Fibroblast of gingiva (primary cell): ENCODE data around the gene TRIO.

Experiments
- DNase-seq: peaks from one replicate; pipeline ENCODE4 v3.0.0-alpha.2; 2011; ENCODE audit warnings: low read depth

TRIO gene

GRCh38 chr5:14507156-14507941 is 364.2 kb downstream of the TRIO start:
- no peak for DNase-seq

DNA sequence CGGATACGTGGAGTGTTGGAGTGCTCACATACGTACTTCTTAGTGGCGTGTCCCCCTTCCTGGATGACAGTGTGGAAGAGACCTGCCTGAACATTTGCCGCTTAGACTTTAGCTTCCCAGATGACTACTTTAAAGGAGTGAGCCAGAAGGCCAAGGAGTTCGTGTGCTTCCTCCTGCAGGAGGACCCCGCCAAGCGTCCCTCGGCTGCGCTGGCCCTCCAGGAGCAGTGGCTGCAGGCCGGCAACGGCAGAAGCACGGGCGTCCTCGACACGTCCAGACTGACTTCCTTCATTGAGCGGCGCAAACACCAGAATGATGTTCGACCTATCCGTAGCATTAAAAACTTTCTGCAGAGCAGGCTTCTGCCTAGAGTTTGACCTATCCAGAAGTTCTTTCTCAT is 364.9 kb downstream of the TRIO start:
- no peak for DNase-seq

DNA sequence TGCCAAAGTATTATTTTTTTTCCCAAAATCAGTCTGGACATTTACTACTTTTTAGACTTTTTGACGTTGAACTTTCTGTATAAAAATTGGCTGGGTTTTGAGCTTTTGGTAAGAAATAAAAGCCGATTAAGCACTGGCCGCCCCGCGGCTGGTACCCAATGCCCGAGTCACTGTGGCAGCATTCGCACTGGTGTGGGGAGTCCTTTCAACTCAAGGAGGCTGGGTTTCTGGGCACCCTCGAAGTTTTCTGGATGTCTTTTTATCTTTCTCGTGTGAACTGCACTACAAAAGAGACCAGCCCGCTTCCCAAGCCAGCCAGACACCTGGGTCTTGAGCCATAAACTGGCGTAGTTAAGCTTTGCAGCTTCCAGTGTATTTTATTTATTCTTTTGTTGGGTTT is 366.4 kb downstream of the TRIO start:
- no peak for DNase-seq

GRCh38 chr5:14510156-14510734 is 367.1 kb downstream of the TRIO start:
- no peak for DNase-seq

- DNase-seq, result no peak
These were observed 367.7 kb downstream of the TRIO start for GRCh38 chr5:14510880-14511279.

DNA sequence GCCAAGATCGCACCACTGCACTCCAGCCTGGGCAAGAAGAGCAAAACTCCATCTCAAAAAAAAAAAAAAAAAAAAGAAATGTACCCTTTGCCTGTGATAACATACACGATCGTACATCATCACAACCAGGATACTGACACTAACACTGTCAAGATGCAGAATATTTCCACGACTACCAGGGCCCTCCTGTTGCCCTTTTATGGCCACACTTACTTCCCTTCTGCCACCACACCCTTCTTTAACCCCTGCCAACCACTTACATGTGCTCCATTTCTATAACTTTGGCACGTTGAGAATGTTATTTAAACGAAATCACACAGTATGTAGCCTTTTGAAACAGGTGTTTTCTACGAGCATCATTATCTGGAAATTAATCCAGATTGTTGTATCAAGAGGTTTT is 369.4 kb downstream of the TRIO start:
- no peak for DNase-seq

GRCh38 chr5:14513266-14513665 is 370.1 kb downstream of the TRIO start:
- DNase-seq, result no peak

GRCh38 chr5:14516901-14517300 is 373.8 kb downstream of the TRIO start:
- no peak for DNase-seq

GRCh38 chr5:14518638-14519037 is 375.5 kb downstream of the TRIO start:
- DNase-seq, result no peak

GRCh38 chr5:14521748-14522147 is 378.6 kb downstream of the TRIO start:
- no peak for DNase-seq

- no peak for DNase-seq
These were observed 379.6 kb downstream of the TRIO start for GRCh38 chr5:14522721-14523120.

- no peak for DNase-seq
These were observed 380.3 kb downstream of the TRIO start for GRCh38 chr5:14523243-14524034.

DNA sequence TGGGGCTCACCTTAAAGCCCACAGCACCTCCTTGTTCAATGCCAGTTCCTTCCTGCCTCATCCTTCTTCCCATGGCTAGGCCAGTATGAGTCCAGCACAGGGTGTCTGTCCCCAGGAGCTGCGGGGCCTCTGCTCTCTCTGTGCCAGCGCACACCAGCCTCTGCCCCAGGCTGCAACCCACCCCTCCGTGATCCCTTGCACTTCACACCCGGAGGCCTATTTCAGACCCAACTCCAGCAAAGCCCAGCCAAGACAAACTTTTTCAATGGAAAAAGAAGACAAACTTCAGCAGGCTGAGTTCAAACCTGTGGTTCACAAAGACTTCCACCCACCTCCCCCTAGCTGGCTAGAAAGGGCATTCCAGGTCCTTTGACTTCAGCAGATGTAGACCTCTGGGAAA is 382.3 kb downstream of the TRIO start:
- no peak for DNase-seq

DNA sequence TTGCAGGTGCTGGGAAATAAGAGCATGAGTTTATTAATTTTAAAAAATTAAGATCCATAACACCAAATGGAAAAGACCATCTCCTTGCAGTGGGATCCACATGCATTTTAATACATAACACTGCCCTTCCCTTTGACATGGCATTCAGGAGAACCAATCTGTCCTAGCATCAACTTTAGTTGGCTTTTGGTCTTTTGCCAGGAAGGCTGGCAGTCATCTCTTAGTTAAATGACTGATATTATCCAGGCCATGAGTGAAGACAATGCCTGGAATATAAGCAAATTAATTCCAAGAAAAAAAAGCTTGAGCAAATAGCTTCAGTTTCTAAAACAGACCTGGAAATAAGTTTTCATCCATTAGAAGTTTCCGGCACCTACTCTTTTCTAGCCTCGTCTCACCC is 383.4 kb downstream of the TRIO start:
- no peak for DNase-seq

DNA sequence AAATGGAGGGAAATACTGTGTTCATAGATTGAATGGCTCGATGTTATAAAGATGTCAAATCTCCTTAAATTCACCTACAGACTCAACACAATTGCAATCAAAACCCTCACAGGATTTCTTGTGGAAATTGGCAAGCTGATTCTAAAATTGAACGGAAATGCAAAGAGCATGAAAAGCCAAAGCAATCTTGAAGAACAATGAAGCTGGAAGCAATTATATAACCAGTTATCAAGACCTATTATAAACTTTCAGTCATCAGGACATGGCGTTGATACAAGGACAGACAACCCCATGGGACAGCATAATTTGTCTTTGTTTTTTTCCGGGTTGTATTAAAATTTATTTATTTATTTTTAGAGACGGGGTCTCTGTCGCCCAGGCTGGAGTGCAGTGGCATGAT is 385.0 kb downstream of the TRIO start:
- no peak for DNase-seq

DNA sequence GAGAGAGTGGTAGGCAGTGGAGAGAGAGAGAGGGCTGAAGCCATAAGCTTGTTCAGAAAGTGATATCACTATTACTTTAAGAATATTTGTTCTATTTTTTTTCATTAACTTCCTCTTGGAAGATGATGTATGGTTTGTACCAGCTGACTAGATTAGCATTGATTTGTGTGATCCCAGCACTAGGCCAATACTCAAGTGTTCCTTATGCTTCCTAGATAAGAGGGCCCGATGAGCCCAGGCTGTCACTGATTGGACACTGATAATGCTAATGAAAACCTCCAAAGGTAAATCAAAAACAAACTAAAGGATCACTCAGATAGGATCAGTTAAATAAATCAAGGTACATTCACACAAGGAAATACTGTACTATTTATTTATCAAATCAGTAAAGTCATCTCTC is 385.8 kb downstream of the TRIO start:
- DNase-seq, result no peak

GRCh38 chr5:14531668-14532067 is 388.5 kb downstream of the TRIO start:
- DNase-seq, result no peak

DNA sequence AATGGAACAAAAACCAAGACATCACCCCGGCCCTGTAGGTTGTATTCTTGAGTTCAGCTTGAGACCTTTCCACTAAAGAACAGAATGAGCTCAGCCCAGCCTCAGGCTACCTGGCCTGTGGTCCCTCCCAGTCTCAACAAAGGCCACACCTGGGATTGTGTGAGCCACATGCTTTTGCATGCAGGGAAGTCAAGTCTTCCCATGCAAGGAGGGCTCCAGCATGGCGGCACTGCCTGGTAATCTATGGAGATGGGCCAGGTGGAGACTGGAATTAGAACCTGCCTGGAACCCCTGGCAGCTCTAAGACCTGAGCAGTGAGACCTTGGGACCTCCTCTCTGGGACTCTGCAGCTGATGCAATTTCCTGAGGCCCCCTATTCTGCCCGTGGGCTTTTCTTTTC is 389.0 kb downstream of the TRIO start:
- DNase-seq, result no peak

- no peak for DNase-seq
These were observed 391.6 kb downstream of the TRIO start for GRCh38 chr5:14534773-14535172.

DNA sequence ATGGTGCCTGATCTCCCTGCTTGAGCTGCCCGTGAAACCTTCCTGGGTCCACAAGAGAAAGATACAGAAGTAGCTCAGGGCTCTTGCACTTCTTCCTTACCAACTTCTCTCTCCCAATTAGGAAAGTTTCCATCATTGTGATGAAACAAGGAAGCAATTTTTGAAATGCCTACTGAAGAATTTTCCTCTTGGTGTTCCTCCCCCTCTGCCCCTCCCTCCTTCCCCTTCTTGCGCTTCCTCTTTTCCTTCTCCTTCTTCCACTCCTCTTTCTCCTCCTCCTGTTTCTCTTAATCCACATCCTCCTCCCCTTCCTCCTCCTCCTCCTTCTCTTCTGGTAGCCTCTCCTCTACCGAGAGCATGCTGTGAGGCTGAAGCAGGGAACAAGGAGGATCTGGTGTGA is 402.2 kb downstream of the TRIO start:
- no peak for DNase-seq

DNA sequence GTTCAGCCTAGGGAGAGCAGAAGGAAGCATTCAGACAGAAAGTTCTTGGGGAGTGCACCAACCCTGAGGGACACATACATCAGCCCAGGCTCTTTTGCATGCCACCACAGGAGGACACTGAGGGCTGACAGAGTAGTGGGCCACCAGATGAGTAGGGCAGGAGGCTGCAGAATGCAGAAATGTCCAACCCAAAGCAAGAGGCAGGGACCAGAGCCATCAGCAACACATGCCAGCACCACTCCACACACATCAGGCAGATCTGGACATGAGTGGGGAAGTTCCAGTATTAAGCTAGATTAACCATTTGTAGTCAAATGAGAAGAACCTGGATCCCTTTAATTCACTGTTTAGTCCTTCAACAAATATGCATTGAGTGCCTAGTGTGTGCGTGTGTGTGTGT is 402.7 kb downstream of the TRIO start:
- no peak for DNase-seq

DNA sequence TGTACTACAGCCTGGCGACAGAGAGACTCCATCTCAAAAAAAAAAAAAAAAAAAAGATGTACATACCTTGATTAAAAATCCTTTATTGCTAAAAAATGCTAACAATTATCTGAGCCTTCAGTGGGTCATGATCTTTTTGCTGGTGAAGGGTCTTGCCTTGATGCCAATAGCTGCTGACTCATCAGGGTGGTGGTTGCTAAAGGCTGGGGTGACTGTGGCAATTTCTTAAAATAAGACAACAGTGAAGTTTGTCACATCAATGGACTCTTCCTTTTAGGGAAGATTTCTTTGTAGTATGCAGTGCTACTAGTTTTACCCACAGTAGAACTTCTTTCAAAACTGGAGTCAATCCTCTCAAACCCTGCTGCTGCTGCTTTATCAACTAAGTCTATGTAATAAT is 404.5 kb downstream of the TRIO start:
- no peak for DNase-seq

GRCh38 chr5:14551211-14551610 is 408.1 kb downstream of the TRIO start:
- DNase-seq, result no peak
